Measurements from ENCODE around the gene IRS1. TPM values are rescaled to one million over a fixed set of nuclear protein-coding genes. Genes with fewer than 3 reads are reported as not detected.

The IRS1 gene
- polyA plus RNA-seq, 1 of the 3 experiments (the other 2 are of a cell fraction): 16.5 TPM

DNA sequence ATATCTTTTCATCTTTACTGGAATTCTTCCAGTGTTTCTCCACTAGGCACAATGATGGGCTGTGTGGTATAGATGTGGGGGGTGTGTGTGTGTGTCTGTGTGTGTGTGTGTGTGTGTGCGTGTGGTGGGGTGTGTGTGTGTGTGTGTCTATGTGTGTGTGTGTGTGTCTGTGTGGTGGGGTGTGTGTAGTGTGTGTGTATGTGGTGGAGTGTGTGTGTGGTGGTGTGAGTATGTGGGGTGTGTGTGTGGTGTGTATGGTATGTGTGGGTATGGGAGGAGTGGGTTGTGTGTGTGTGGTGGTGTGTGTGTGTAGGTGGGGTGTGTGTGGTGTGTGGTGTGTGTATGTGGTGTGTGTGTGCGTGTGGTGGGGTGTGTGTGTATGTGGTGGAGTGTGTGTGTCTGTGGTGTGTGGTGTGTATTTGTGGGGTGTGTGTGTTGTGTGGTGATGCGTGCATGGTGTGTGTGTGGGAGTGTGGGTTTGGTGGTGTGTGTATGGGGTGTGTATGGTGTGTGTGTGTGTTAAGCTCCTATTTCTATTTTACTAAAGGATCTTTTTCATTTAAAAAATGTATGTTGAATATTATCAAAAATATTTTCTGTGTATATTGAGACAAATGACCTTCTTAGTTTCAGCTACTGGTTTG is 84.2 kb downstream of the IRS1 start:
- H3K4me1 ChIP-seq (ENCODE audit: control insufficient read depth in 1 of 2, insufficient read depth in 2 of 2, low read depth in 1 of 2, low read length in 1 of 2): no peaks in the 10 kb centered on the region; a peak in 1 of 4 replicates
- H3K9ac ChIP-seq: no peak overlapping the region
- H2AFZ ChIP-seq (ENCODE audit: low read depth): no peak overlapping the region
- H3K4me3 ChIP-seq (ENCODE audit: low read depth in 2 of 2, low read length in 1 of 2): no peak overlapping the region
- H3K9me3 ChIP-seq: no peaks in the 10 kb centered on the region
- no peak overlapping the region for H3K4me2 ChIP-seq
- no peaks in the 10 kb centered on the region for H3K36me3 ChIP-seq (replicated peaks in 1 of 2; ENCODE audit: control insufficient read depth in 1 of 2, insufficient read depth in 2 of 2, low read length in 1 of 2)
- no peak overlapping the region for H3K27ac ChIP-seq (ENCODE audit: low read depth in 2 of 2, low read length in 1 of 2)
- H4K20me1 ChIP-seq (ENCODE audit: insufficient read depth): no peaks in the 10 kb centered on the region
- no peaks in the 10 kb centered on the region for H3K9me2 ChIP-seq
- ChIA-PET CTCF (no interaction called here), POLR2A (no interaction called here)
- TF ChIP-seq, protein P1, sequence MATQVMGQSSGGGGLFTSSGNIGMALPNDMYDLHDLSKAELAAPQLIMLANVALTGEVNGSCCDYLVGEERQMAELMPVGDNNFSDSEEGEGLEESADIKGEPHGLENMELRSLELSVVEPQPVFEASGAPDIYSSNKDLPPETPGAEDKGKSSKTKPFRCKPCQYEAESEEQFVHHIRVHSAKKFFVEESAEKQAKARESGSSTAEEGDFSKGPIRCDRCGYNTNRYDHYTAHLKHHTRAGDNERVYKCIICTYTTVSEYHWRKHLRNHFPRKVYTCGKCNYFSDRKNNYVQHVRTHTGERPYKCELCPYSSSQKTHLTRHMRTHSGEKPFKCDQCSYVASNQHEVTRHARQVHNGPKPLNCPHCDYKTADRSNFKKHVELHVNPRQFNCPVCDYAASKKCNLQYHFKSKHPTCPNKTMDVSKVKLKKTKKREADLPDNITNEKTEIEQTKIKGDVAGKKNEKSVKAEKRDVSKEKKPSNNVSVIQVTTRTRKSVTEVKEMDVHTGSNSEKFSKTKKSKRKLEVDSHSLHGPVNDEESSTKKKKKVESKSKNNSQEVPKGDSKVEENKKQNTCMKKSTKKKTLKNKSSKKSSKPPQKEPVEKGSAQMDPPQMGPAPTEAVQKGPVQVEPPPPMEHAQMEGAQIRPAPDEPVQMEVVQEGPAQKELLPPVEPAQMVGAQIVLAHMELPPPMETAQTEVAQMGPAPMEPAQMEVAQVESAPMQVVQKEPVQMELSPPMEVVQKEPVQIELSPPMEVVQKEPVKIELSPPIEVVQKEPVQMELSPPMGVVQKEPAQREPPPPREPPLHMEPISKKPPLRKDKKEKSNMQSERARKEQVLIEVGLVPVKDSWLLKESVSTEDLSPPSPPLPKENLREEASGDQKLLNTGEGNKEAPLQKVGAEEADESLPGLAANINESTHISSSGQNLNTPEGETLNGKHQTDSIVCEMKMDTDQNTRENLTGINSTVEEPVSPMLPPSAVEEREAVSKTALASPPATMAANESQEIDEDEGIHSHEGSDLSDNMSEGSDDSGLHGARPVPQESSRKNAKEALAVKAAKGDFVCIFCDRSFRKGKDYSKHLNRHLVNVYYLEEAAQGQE (IDR thresholded peaks at IDR 0.05; ENCODE audit: low read depth, low read length): no peak
- TF ChIP-seq NFIC (IDR thresholded peaks at IDR 0.05; ENCODE audit: borderline replicate concordance): no peak
- TF ChIP-seq, protein P2, sequence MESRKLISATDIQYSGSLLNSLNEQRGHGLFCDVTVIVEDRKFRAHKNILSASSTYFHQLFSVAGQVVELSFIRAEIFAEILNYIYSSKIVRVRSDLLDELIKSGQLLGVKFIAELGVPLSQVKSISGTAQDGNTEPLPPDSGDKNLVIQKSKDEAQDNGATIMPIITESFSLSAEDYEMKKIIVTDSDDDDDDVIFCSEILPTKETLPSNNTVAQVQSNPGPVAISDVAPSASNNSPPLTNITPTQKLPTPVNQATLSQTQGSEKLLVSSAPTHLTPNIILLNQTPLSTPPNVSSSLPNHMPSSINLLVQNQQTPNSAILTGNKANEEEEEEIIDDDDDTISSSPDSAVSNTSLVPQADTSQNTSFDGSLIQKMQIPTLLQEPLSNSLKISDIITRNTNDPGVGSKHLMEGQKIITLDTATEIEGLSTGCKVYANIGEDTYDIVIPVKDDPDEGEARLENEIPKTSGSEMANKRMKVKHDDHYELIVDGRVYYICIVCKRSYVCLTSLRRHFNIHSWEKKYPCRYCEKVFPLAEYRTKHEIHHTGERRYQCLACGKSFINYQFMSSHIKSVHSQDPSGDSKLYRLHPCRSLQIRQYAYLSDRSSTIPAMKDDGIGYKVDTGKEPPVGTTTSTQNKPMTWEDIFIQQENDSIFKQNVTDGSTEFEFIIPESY (IDR thresholded peaks at IDR 0.05; ENCODE audit: borderline replicate concordance, low read depth): no peak
- peaks cover 5% of the 10 kb centered on the region for H3F3A ChIP-seq (replicated peaks; ENCODE audit: insufficient read depth)
- H3K27me3 ChIP-seq (ENCODE audit: insufficient read depth): no peaks in the 10 kb centered on the region
- H3K79me2 ChIP-seq (ENCODE audit: insufficient read depth): no peaks in the 10 kb centered on the region
- WGBS (ENCODE audit: low lambda C conversion rate): 73% methylated on average over 3 of the region's 3 CpGs
- no peak for DNase-seq

DNA sequence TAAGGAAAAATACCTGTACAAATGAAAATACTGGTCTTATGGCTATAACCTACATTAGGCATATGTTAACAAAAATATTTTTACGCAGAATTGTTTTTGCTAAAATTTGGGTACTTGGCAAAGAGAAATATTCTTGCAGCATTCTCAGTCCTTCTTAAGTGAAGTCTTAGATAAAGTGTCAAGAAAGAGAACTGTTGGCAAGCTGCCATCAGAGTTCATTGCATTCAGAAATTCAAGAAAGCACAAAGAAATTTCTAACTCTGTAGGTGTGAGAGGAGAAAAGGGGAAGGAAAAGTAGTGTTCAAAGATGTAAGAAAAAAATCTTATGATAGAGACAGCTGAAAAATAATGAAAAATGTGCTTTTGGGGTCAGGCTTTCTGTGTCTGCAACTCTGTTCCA is 86.7 kb downstream of the IRS1 start:
- H3K9ac ChIP-seq: no peak overlapping the region
- 97% methylated on average over 1 of the region's 1 CpG for WGBS (ENCODE audit: low lambda C conversion rate)
- H4K20me1 ChIP-seq (ENCODE audit: insufficient read depth): no peaks in the 10 kb centered on the region
- H3K9me3 ChIP-seq: no peaks in the 10 kb centered on the region
- no peaks in the 10 kb centered on the region for H3K4me1 ChIP-seq (ENCODE audit: control insufficient read depth in 1 of 2, insufficient read depth in 2 of 2, low read depth in 1 of 2, low read length in 1 of 2)
- H3K36me3 ChIP-seq (replicated peaks in 1 of 2; ENCODE audit: control insufficient read depth in 1 of 2, insufficient read depth in 2 of 2, low read length in 1 of 2): no peaks in the 10 kb centered on the region
- no peaks in the 10 kb centered on the region for H3K9me2 ChIP-seq
- ChIA-PET POLR2A (no interaction called here), CTCF (no interaction called here)
- TF ChIP-seq TAF1 (IDR thresholded peaks at IDR 0.05; ENCODE audit: borderline replicate concordance, low read depth, low read length) (no peak), NRF1 (IDR thresholded peaks at IDR 0.05; ENCODE audit: low read depth, low read length) (no peak), NFIC (IDR thresholded peaks at IDR 0.05; ENCODE audit: borderline replicate concordance) (no peak), TEAD4 (IDR thresholded peaks at IDR 0.05; ENCODE audit: borderline replicate concordance, insufficient read depth) (no peak), RCOR1 (IDR thresholded peaks at IDR 0.05; ENCODE audit: low read length) (no peak), JUND (IDR thresholded peaks at IDR 0.05) (no peak), MEF2A (IDR thresholded peaks at IDR 0.05; ENCODE audit: borderline replicate concordance, low read depth) (no peak), EZH2phosphoT487 (IDR thresholded peaks at IDR 0.05; ENCODE audit: borderline replicate concordance, low read depth) (no peak)
- TF ChIP-seq, protein P3, sequence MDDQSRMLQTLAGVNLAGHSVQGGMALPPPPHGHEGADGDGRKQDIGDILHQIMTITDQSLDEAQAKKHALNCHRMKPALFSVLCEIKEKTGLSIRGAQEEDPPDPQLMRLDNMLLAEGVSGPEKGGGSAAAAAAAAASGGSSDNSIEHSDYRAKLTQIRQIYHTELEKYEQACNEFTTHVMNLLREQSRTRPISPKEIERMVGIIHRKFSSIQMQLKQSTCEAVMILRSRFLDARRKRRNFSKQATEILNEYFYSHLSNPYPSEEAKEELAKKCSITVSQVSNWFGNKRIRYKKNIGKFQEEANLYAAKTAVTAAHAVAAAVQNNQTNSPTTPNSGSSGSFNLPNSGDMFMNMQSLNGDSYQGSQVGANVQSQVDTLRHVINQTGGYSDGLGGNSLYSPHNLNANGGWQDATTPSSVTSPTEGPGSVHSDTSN (IDR thresholded peaks at IDR 0.05): no peak
- TF ChIP-seq, protein P4, sequence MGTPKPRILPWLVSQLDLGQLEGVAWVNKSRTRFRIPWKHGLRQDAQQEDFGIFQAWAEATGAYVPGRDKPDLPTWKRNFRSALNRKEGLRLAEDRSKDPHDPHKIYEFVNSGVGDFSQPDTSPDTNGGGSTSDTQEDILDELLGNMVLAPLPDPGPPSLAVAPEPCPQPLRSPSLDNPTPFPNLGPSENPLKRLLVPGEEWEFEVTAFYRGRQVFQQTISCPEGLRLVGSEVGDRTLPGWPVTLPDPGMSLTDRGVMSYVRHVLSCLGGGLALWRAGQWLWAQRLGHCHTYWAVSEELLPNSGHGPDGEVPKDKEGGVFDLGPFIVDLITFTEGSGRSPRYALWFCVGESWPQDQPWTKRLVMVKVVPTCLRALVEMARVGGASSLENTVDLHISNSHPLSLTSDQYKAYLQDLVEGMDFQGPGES (IDR thresholded peaks at IDR 0.05; ENCODE audit: low read depth, low read length): no peak
- TF ChIP-seq, protein P5, sequence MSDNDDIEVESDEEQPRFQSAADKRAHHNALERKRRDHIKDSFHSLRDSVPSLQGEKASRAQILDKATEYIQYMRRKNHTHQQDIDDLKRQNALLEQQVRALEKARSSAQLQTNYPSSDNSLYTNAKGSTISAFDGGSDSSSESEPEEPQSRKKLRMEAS (IDR thresholded peaks at IDR 0.05; ENCODE audit: low read depth): no peak
- TF ChIP-seq, protein P1 (IDR thresholded peaks at IDR 0.05; ENCODE audit: low read depth, low read length): no peak
- H3K4me2 ChIP-seq: no peak overlapping the region
- peaks cover 5% of the 10 kb centered on the region for H3F3A ChIP-seq (replicated peaks; ENCODE audit: insufficient read depth)
- no peak overlapping the region for H3K4me3 ChIP-seq (ENCODE audit: low read depth in 2 of 2, low read length in 1 of 2)
- no peaks in the 10 kb centered on the region for H3K79me2 ChIP-seq (ENCODE audit: insufficient read depth)
- no peaks in the 10 kb centered on the region for H3K27me3 ChIP-seq (ENCODE audit: insufficient read depth)
- H3K27ac ChIP-seq (ENCODE audit: low read depth in 2 of 2, low read length in 1 of 2): no peak overlapping the region
- no peak for DNase-seq
- no peak overlapping the region for H2AFZ ChIP-seq (ENCODE audit: low read depth)
